ENCODE data around the gene GRAMD2B. TPM values are rescaled to one million over a fixed set of nuclear protein-coding genes. Genes with fewer than 3 reads are reported as not detected.

The GRAMD2B gene
- total RNA-seq, 6 experiments from 2014 or later, result 69.2 to 154 (median 80.5) TPM

DNA sequence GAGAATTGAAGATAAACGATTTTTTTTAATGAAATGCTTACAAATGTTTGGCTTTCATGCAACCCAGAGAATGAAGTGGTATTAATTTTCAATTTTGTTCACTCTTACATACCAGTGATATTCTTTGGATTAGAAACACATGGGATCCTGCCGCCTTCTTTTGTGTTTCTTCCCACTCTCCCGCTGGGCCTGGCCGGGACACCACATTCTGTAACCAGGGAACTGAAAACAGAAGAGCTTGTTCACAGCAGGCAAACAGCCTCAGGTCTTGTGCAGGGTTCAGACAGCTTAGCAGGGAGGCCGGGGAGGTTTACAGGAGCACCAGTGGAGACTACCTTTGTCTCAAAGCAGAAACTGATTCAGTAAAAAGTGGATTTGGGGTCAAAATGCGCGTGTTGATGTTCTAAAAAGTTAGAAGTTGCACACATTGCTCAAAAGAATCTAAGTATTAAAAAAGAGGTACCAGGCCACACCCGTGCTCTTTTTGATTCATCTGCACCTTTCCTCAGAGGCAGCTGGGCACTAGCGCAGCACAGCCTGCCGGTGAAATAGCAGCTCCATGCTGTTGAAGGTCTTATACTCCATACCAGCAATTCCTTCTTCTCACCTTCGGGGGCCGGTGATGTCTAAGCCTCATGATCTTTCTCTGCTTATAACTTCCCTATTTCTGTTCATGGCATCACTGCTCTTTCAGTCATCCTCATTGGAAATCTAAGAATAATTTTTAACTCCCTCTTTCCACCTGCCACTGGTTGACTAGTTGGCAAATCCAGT lies 67.1 kb downstream of the GRAMD2B start:
- Mint-ChIP-seq H3K4me1 (ENCODE audit: low read depth) (peaks cover 57% of the 10 kb centered on the region), H3K36me3 (ENCODE audit: low read depth) (peaks cover 93% of the 10 kb centered on the region), H3K4me3 (no peak overlapping the region), H3K9me3 (no peaks in the 10 kb centered on the region), H3K27ac (peak overlapping the region; percentile 85), H3K27me3 (ENCODE audit: insufficient read depth) (peaks cover 1% of the 10 kb centered on the region; the same call in 1 of the 2 replicates)
- DNase-seq, result no peak
- TF ChIP-seq, protein P1, sequence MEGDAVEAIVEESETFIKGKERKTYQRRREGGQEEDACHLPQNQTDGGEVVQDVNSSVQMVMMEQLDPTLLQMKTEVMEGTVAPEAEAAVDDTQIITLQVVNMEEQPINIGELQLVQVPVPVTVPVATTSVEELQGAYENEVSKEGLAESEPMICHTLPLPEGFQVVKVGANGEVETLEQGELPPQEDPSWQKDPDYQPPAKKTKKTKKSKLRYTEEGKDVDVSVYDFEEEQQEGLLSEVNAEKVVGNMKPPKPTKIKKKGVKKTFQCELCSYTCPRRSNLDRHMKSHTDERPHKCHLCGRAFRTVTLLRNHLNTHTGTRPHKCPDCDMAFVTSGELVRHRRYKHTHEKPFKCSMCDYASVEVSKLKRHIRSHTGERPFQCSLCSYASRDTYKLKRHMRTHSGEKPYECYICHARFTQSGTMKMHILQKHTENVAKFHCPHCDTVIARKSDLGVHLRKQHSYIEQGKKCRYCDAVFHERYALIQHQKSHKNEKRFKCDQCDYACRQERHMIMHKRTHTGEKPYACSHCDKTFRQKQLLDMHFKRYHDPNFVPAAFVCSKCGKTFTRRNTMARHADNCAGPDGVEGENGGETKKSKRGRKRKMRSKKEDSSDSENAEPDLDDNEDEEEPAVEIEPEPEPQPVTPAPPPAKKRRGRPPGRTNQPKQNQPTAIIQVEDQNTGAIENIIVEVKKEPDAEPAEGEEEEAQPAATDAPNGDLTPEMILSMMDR (IDR thresholded peaks at IDR 0.05), result peak; percentile 52; the same call in 1 of the 2 replicates

DNA sequence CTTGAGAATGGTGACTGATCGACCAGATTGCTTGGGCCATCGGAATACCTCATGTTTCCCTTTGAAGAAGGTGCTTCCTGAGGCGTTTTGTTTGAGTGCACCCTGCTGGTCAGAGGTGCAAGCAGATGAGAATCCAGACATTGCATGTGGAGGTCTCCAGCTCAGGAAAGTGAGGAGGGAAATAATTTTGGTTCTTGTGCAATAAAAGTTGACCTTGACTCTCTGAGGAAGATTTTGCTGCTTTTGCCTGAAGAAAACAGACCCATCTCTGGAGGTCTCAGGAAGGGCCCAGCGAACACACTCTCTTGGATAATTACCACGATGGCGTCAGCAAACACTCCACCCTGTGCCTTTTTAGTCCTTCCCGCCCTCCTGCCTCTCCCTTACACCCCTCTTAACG lies 69.7 kb downstream of the GRAMD2B start:
- Mint-ChIP-seq H3K9me3 (no peaks in the 10 kb centered on the region), H3K27ac (peak overlapping the region; percentile 34), H3K4me1 (ENCODE audit: low read depth) (peaks cover 52% of the 10 kb centered on the region), H3K4me3 (no peak overlapping the region), H3K27me3 (ENCODE audit: insufficient read depth) (peaks cover 3% of the 10 kb centered on the region; the same call in 1 of the 2 replicates), H3K36me3 (ENCODE audit: low read depth) (peaks cover 85% of the 10 kb centered on the region)
- TF ChIP-seq, protein P1 (IDR thresholded peaks at IDR 0.05), result peak; percentile 50
- no peak for DNase-seq

DNA sequence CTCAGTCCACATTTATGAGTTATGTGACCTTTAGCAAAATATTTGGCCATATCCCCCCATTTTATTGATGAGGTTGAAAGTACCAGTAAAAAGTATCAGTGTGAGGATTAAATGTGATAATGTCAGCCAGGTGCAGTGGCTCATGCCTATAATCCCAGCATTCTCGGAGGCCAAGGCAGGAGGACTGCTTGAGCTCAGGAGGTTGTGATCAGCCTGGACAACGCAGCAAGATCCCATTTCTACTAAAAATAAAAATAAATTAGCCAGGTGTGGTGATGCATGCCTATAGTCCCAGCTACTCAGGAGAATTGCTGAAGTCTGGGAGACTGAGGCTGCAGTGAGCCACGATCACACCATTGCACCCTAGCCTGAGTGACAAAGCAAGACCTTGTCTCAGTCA lies 71.2 kb downstream of the GRAMD2B start:
- peaks cover 48% of the 10 kb centered on the region for H3K4me1 Mint-ChIP-seq (ENCODE audit: low read depth)
- H3K9me3 Mint-ChIP-seq, result no peaks in the 10 kb centered on the region

DNA sequence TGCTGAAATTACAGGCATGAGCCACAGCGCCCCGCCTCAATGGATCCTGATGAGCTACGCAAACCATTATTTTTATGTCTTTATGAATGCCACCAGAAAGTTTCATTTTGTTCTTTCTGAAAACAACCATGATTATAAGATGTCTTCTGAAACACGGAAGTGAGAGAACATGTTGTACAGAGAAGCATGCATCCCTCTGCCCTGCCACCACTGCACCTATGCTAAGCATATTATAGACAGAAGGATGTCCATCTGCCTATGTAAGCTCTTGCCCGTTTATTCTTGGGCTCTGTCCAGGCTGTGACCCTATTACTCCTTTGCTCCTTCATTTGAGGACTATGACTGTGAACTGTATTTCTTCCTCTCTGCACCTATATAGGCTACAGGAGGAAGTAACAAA lies 74.3 kb downstream of the GRAMD2B start:
- Mint-ChIP-seq H3K9me3 (no peaks in the 10 kb centered on the region), H3K4me1 (ENCODE audit: low read depth) (peaks cover 26% of the 10 kb centered on the region), H3K27me3 (ENCODE audit: insufficient read depth) (peaks cover 2% of the 10 kb centered on the region; the same call in 1 of the 2 replicates), H3K27ac (no peak overlapping the region), H3K4me3 (peak overlapping the region; percentile 6; the same call in 1 of the 2 replicates), H3K36me3 (ENCODE audit: low read depth) (peaks cover 40% of the 10 kb centered on the region)
- DNase-seq, result no peak
- TF ChIP-seq, protein P1 (IDR thresholded peaks at IDR 0.05), result no peak

More for the DNA sequence above, 71.2 kb downstream of the GRAMD2B start:
- TF ChIP-seq, protein P1 (IDR thresholded peaks at IDR 0.05), result no peak
- Mint-ChIP-seq H3K4me3 (no peak overlapping the region), H3K27me3 (ENCODE audit: insufficient read depth) (peaks cover 3% of the 10 kb centered on the region; the same call in 1 of the 2 replicates), H3K27ac (no peak overlapping the region), H3K36me3 (ENCODE audit: low read depth) (peaks cover 71% of the 10 kb centered on the region)
- DNase-seq, result no peak

DNA sequence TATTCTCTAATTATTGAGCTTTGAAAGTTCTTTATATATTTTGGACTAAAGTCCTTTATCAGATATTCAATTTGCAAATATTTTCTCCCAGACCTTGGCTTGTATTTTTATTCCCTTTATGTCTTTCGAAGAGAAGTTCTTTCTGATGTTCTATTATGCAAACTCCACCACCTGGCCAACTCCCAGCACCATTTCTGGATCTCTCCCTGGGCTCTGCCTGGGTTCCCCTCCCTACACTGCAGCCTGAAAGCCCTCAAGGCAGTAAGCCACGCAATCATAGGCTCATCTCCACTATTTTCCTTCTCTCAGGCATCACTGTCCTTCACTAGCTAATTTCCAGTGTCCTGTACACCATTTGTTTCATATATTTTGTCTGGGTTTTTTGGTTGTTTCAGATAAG lies 76.1 kb downstream of the GRAMD2B start:
- no peak for DNase-seq
- Mint-ChIP-seq H3K4me3 (no peak overlapping the region), H3K36me3 (ENCODE audit: low read depth) (peaks cover 25% of the 10 kb centered on the region), H3K9me3 (no peaks in the 10 kb centered on the region), H3K27ac (peak overlapping the region; percentile 12; the same call in 1 of the 2 replicates), H3K27me3 (ENCODE audit: insufficient read depth) (peaks cover 2% of the 10 kb centered on the region; the same call in 1 of the 2 replicates), H3K4me1 (ENCODE audit: low read depth) (peaks cover 37% of the 10 kb centered on the region)
- TF ChIP-seq, protein P1 (IDR thresholded peaks at IDR 0.05), result no peak
